ENCODE data around the gene TMEM106C.

Gene TMEM106C

GRCh38 chr12:47979686-47980085 lies 16.3 kb downstream of the TMEM106C start:
- no peak for DNase-seq (ENCODE audit: low read depth)

DNA sequence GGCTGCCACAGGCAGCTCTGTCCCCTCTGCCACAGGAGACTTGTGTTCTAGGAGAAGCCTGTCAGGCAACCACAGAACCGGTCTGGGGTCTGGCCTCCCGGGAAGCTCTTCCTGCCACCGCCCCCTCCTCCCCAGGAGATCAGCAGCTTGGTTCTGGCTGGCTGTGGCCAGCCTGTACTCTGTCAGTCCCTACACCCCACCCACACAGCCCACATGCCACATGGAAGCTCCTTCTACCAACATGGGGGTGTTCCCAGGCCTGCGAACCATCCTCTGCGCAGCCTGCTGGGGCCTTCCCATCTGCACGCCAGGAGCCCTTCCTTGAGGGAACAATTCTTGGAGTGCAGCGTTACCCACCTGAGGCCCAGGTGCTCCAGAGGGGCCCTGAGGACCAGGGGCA lies 16.8 kb downstream of the TMEM106C start:
- no peak for DNase-seq (ENCODE audit: low read depth)

GRCh38 chr12:47980779-47981495 lies 17.5 kb downstream of the TMEM106C start:
- no peak for DNase-seq (ENCODE audit: low read depth)

- no peak for DNase-seq (ENCODE audit: low read depth)
These were observed 18.3 kb downstream of the TMEM106C start for GRCh38 chr12:47981496-47982260.

- no peak for DNase-seq (ENCODE audit: low read depth)
These were observed 18.9 kb downstream of the TMEM106C start for GRCh38 chr12:47982311-47982710.

DNA sequence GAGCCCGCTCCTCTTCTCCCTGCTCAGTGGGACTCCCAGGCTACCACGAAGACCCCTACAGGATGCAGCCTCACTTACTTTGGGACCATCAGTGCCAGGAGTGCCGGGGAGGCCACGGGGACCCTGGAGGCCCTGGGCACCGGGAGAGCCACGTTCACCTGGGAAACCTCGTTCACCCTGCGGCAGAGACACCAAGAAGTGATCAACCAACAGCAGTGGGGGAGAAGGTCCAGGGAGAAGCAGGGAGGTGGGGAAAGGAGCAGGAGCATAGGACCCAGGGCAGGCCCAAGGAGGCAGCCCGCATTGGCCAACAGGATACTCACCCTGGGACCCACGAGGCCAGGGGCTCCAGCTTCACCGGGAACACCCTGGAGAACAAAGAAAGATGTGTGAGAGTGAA lies 19.4 kb downstream of the TMEM106C start:
- no peak for DNase-seq (ENCODE audit: low read depth)

DNA sequence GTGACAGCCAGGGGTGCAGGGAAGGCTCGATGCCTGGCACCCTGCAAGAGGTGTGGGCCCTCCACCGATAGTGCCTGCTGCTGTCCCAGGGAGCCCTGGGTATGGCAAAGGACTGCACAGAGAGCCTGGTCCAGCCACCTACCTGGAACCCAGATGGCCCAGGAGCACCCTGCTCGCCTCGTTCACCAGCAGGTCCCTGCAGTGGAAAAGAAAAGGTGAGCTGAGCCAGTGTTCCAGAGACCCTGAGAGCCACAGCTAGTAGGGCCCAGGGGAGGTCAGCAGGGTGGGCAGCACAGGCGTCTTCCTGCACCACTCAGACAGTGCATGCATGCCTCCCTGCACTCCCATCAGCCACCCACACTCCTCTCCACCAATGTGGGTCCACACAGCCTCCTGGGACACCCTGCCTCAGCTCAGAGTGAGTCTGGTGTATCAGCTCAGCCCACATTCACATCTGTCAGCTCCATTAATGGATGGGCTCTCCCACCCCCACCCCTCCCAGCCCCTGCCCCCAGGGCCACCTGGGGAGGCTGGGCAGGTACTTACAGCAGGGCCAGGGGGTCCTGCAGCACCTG lies 20.2 kb downstream of the TMEM106C start:
- no peak for DNase-seq (ENCODE audit: low read depth)

- DNase-seq (ENCODE audit: low read depth) = no peak
These were observed 21.0 kb downstream of the TMEM106C start for GRCh38 chr12:47984331-47984801.

DNA sequence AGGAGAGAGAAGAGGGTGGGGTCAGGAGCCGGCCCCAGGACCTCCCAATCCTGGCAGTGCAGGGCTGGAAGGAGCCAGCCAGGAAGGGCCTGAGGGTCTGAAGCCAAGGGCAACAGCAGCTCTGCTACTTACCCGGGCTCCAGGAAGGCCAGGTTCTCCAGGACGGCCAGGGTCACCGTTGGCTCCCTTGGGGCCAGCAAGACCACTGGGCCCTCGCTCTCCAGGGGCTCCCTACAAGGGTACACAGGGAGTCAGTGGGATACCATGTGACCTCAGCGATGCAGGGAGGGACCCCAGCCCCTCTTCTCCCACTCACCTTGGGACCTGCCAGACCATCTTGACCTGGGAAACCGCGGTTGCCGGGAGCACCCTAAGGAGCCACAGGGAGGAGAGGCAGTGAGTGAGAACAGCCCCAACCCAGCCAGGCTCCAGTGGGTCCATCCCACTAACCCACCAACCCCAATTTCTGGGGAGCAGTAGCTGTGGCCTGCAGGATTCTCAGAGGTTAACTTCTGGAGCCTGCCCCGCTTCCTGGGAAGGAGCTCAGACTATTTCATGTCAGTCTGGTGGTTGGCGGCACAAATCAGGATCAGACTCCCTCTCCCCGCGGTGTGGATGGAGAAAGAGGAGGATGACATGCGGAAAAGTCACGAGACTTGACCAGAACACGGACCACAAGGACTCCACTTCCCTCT lies 22.3 kb downstream of the TMEM106C start:
- no peak for DNase-seq (ENCODE audit: low read depth)

GRCh38 chr12:47986291-47986660 lies 22.9 kb downstream of the TMEM106C start:
- no peak for DNase-seq (ENCODE audit: low read depth)

GRCh38 chr12:47986832-47987231 lies 23.4 kb downstream of the TMEM106C start:
- DNase-seq (ENCODE audit: low read depth) = no peak

GRCh38 chr12:47987411-47988072 lies 24.1 kb downstream of the TMEM106C start:
- no peak for DNase-seq (ENCODE audit: low read depth)

DNA sequence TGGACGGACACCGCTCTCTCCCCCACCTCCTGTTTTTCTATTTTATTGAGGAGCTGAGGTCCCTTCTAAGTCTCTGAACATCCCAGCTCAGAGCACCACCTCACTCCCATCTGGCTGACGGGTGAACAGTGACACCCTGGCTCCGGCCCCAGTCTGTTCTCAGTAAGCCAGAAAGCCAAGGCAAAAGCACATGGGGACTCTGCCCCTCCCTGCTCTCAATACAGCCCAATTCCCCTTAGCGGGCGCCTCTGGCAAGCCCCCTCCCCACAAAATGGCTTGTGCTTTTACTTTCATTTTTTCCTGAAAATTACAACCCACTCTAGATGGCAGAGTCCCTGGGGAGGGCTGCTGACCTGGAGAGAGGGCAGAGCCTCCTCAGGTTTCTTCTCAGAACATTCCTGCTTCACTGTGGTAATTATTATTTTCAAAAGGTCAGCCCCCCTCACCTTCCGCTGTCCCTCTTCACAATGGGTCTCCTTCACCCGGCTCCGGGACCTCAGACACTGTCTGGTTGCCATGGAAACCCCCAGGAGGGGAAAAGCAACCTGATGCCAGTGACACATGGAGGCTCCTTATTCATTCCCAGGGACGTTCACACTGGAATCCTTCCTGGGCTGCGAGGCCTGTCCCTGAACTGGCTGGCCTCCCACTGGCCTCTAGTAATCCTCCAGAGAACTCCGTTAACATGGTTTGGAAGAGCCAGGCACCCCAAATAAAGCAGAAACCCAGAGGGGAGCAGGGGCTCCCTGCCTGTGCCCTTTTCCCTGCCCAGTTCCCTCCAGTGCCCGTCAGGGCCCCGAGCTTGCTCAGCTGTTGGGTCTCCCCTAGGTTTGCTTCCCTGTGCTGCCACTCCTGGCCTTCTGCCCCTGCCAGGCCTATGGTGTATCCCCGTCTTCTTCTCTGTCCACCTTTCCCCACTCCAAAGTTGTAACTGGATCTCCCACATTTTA lies 25.0 kb downstream of the TMEM106C start:
- DNase-seq (ENCODE audit: low read depth) = no peak

DNA sequence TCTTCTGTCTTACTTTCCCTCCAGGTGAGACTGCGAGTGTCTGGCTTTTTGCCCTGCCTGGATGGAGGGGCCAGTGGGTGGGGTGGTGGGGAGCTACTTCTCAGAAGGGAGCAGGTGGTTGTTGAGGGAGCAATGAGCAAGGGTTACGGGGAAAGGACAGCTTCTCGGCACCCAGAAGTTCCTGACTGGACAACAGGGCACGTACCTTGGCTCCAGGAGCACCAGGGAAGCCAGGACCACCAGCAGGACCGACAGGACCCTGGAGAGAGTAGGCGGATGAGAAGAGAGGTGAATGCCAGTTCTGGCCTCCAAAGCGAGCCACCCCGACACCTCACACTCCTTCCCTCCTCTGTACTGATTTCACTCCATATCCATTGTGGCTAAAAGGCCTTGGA lies 25.6 kb downstream of the TMEM106C start:
- no peak for DNase-seq (ENCODE audit: low read depth)

GRCh38 chr12:47989666-47990065 lies 26.3 kb downstream of the TMEM106C start:
- no peak for DNase-seq (ENCODE audit: low read depth)

DNA sequence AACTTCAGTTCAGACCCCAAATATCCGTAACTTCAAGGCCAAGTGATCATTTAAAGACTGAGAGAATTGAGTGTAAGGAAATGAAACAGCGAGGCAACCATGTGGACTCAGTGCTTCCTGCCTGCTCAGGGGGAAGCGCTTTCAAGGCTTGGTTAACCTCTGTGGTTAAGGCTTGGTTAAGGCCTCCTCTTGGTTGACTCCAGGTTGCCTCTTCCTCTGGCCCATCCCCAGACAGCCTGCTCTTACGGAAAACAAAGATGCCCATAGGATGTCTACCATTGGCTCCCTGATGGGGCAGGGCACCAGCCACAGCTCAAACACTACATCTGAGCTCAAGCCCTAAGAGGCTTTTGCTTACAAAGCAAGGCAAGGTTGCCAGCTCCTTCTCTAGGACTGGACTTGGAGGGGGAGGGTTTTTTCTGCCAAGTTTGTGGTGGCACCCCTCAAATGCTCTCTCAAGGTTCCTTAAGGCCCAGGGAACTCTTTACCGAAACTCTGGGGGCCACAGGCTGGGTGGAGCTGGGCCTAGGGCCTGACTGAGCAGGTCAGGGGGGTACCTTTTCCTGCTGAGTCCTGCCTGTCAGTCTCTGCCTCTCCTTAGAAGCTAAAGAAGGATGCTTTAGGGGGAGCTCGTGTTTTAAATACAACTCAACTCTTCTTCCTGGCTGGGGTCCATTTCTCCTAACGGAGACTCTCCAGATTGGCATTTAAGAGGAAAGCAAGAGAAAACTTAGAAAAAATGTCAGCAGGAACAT lies 27.1 kb downstream of the TMEM106C start:
- DNase-seq (ENCODE audit: low read depth) = peak; percentile 39

GRCh38 chr12:47991106-47992061 lies 28.0 kb downstream of the TMEM106C start:
- DNase-seq (ENCODE audit: low read depth) = no peak

GRCh38 chr12:47992776-47993175 lies 29.4 kb downstream of the TMEM106C start:
- DNase-seq (ENCODE audit: low read depth) = no peak

GRCh38 chr12:47993491-47993890 lies 30.1 kb downstream of the TMEM106C start:
- DNase-seq (ENCODE audit: low read depth) = no peak

Measured in activated T-cell treated with anti-CD3 and anti-CD28 coated beads for 48 hours (primary cell).